Adipocyte (in vitro differentiated cells): Measurements from ENCODE around the gene OR2T10.
"Not testable (repeated sequence)": the region's sequence is repeated elsewhere in the genome, so short reads cannot be mapped to it uniquely, and the experiment has no call there.

ENCODE experiments used
- DNase-seq: peaks from one replicate; pipeline ENCODE4 v3.0.0-alpha.2; 2015; ENCODE audit warnings: low read depth
- H3K27me3 ChIP-seq: replicated peaks from 2 replicates; pipeline ENCODE4 v1.7.0; 2013; ENCODE audit warnings: mild to moderate bottlenecking, low read length, moderate library complexity; ENCODE audit not compliant: control insufficient read depth, insufficient read depth
- H3K36me3 ChIP-seq: 2 replicates; pipeline ENCODE4 v1.7.0; 2013; ENCODE audit warnings: low read length, mild to moderate bottlenecking, moderate library complexity; ENCODE audit not compliant: control insufficient read depth, insufficient read depth, severe bottlenecking
- H3K4me1 ChIP-seq: 2 replicates; pipeline ENCODE4 v1.7.0; 2013; ENCODE audit warnings: mild to moderate bottlenecking, low read length, moderate library complexity; ENCODE audit not compliant: control insufficient read depth, insufficient read depth
- H3K4me3 ChIP-seq: 2 replicates; pipeline ENCODE4 v1.7.0; 2013; ENCODE audit warnings: mild to moderate bottlenecking, low read length, moderate library complexity
- H3K9ac ChIP-seq: 2 replicates; pipeline ENCODE4 v1.7.0; 2013; ENCODE audit warnings: mild to moderate bottlenecking, low read length, moderate library complexity
- H3K9me3 ChIP-seq: 2 replicates; pipeline ENCODE4 v1.7.0; 2013; ENCODE audit warnings: mild to moderate bottlenecking, low read length, moderate library complexity; ENCODE audit not compliant: control insufficient read depth

Gene OR2T10

GRCh38 chr1:248597589-248597988, at the start of gene OR2T10:
Gene OR2T10, minus strand, starts transcription at chr1:248597700. Its CDS starts 3,932 bp downstream, at chr1:248593768.
- Histone ChIP-seq H3K4me3 (no peak within 1 kb of the TSS), H3K4me1 (no peaks in the 10 kb centered on the region), H3K36me3 (no peaks in the 10 kb centered on the region), H3K9ac (no peak within 1 kb of the TSS), H3K9me3 (peaks cover 4% of the 10 kb centered on the region), H3K27me3 (no peaks in the 10 kb centered on the region)
- DNase-seq: no peak

DNA sequence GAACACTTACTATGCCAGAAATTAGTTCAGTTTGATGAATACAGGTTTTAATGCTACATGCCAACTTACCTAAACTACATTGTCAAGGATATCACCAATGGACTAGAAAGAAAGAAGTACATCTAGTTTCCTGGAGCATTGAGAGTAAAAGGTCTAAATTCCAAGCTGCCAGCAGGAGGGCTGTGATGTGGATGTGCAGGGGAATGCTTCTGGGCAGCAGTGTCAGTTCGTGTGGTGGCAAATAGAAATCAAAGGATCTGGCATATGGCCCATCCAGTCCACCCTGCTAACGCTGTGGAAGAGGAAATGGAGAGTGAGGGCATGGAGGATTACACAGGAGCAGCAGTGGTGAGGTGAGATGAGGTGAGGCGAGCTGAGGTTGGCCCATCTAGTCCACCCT, 47.7 kb upstream of the OR2T10 start, which contains the start of gene OR2T35:
OR2T35 (minus strand) TSS at position 101 of the 400 bp plus-strand sequence. CDS start 6,020 bp downstream, outside the sequence.
- not testable (repeated sequence) for H3K4me1 ChIP-seq, H3K27me3 ChIP-seq, H3K36me3 ChIP-seq, H3K9me3 ChIP-seq, DNase-seq, H3K4me3 ChIP-seq, H3K9ac ChIP-seq

- not testable (repeated sequence) for H3K4me1 ChIP-seq, H3K4me3 ChIP-seq, H3K9ac ChIP-seq, H3K36me3 ChIP-seq, DNase-seq, H3K27me3 ChIP-seq, H3K9me3 ChIP-seq
Observed at GRCh38 chr1:248642971-248643651, 45.6 kb upstream of the OR2T10 start.

- H3K27me3 ChIP-seq, H3K4me3 ChIP-seq, H3K4me1 ChIP-seq, H3K36me3 ChIP-seq, H3K9ac ChIP-seq, H3K9me3 ChIP-seq, DNase-seq: not testable (repeated sequence)
Observed at GRCh38 chr1:248641583-248641982, 44.1 kb upstream of the OR2T10 start.

DNA sequence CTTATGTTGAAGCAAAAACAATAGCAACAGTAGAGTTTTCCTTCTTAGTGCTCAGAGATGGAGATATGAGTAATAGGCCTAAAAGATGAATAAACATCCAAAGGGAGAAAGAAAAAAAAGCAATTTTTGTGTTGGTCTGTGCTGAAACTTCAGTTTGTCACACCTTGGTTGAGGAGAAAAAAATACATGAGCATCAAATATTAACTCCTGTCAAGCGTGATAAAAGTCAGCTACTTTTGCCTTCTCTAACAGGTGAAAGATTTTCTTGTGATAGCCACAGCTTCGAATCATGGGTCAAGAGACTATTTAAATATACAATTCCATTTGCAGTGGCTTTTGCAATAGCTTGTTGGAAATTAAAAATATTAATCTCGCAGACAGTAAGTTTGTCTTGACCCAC, 43.4 kb upstream of the OR2T10 start:
- H3K9me3 ChIP-seq, H3K9ac ChIP-seq, H3K36me3 ChIP-seq, DNase-seq, H3K4me1 ChIP-seq, H3K27me3 ChIP-seq, H3K4me3 ChIP-seq: not testable (repeated sequence)

DNA sequence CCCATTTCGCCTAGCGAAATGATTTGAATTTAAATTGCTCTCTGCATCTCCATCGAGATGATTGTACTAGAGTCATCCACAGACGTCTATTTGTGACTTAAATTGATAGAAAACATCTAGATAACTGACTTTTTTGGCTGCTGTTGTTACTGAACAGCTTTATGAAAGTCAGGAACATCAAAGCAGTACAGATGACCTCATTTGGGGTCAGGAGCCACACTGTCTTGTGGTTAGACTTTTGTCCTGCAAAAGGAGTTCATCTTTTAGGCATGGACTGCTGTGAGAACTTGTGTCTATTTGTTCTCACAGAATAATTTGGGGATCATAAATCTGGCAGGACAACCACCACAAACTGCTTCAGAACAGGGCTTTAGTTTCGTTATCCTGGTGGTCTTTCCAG, 42.2 kb upstream of the OR2T10 start:
- H3K4me1 ChIP-seq, H3K9ac ChIP-seq, H3K4me3 ChIP-seq, H3K27me3 ChIP-seq, DNase-seq, H3K36me3 ChIP-seq, H3K9me3 ChIP-seq: not testable (repeated sequence)

GRCh38 chr1:248636612-248637011, 39.1 kb upstream of the OR2T10 start:
- H3K9ac ChIP-seq, H3K9me3 ChIP-seq, H3K36me3 ChIP-seq, H3K27me3 ChIP-seq, DNase-seq, H3K4me3 ChIP-seq, H3K4me1 ChIP-seq: not testable (repeated sequence)

- DNase-seq, H3K36me3 ChIP-seq: not testable (repeated sequence)
Observed at GRCh38 chr1:248634991-248635390, 37.5 kb upstream of the OR2T10 start, which contains the start of gene OR2T11. Gene OR2T11, minus strand, starts transcription at chr1:248635091. Its CDS starts 7,963 bp downstream, at chr1:248627128.

DNA sequence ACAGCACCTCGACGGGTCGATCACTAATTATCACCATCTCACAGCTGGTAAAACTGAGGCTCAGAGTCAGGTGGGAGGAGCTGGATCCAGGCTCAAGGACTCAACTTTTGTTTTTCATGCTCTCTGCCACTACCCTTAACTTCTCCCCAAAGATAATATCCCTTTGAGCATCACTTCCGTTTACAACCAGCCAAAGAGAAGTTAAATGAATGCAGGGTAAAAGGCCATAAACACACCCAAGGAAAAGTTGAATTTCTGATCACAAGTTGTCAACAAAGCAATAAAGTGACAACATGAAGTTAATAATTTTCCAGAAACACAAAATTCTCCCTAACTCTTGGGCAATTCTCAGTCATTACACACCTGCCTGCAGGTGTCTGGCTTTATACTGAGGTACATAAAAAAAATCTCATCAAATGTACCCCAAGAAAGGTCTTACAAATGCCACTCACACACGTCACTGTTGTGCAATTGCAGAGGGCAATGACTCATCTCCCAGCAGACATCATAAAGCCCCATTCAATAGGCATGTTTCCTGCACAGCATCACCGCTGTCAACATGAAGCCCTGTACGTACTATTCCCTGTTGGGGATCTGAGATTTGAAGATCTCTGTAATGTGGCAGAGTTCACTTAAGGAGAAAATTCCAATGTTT, 34.0 kb upstream of the OR2T10 start:
- DNase-seq: no peak
- H3K4me1 ChIP-seq: no peaks in the 10 kb centered on the region
- no peaks in the 10 kb centered on the region for H3K9me3 ChIP-seq
- H3K4me3 ChIP-seq: no peak overlapping the region
- no peaks in the 10 kb centered on the region for H3K27me3 ChIP-seq
- no peaks in the 10 kb centered on the region for H3K36me3 ChIP-seq
- H3K9ac ChIP-seq: no peak overlapping the region

More at GRCh38 chr1:248634991-248635390, 37.5 kb upstream of the OR2T10 start, which contains the start of gene OR2T11:
- not testable (repeated sequence) for H3K27me3 ChIP-seq, H3K9ac ChIP-seq, H3K9me3 ChIP-seq, H3K4me1 ChIP-seq, H3K4me3 ChIP-seq

DNA sequence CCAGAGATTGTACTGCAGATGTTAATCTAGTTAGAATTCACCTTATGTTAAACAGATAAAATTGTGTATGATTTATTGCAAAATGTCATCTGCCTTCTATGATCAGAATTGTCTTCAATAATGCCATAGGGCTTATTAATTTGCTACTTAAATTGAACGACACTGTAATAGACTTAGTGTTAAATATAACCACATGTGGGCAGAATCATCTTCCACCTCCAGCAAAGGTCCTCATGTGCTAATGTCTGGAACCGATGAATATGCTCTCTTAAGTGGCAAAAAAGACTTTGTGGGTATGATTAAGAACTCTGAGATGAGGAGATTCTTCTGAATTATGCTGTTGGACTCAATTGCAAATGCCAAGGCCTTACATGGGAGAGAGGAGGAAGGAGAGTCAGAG, 33.1 kb upstream of the OR2T10 start:
- H3K9ac ChIP-seq: no peak overlapping the region
- no peak for DNase-seq
- H3K27me3 ChIP-seq: peaks cover 5% of the 10 kb centered on the region
- H3K4me3 ChIP-seq: no peak overlapping the region
- no peaks in the 10 kb centered on the region for H3K4me1 ChIP-seq
- H3K9me3 ChIP-seq: no peaks in the 10 kb centered on the region
- no peaks in the 10 kb centered on the region for H3K36me3 ChIP-seq

GRCh38 chr1:248627971-248628844, 30.7 kb upstream of the OR2T10 start:
- H3K9ac ChIP-seq: no peak overlapping the region
- H3K9me3 ChIP-seq: no peaks in the 10 kb centered on the region
- no peak for DNase-seq
- H3K36me3 ChIP-seq: no peaks in the 10 kb centered on the region
- H3K4me1 ChIP-seq: peaks cover under 1% of the 10 kb centered on the region
- peaks cover 5% of the 10 kb centered on the region for H3K27me3 ChIP-seq
- H3K4me3 ChIP-seq: no peak overlapping the region
